BE2C (cell line): Measurements from ENCODE around the gene MAFG.

Experiments
- DNase-seq: peaks from one replicate; pipeline ENCODE4 v3.0.0-alpha.2; 2020
- H3K27me3 ChIP-seq: fragments of 250-450 bp; sonication (Bioruptor Pico); 2 replicates; pipeline ENCODE4 v1.5.1; 2020; ENCODE audit warnings: mild to moderate bottlenecking
- H3K36me3 ChIP-seq: fragments of 250-450 bp; sonication (Bioruptor Pico); 2 replicates; pipeline ENCODE4 v1.5.1; 2020; ENCODE audit warnings: mild to moderate bottlenecking
- H3K4me1 ChIP-seq: fragments of 250-450 bp; sonication (Bioruptor Pico); 2 replicates; pipeline ENCODE4 v1.5.1; 2020
- H3K4me3 ChIP-seq: 2 replicates; pipeline ENCODE4 v1.5.1; 2011; ENCODE audit warnings: low read depth, low read length
- H3K9me3 ChIP-seq: fragments of 250-450 bp; sonication (Bioruptor Pico); 2 replicates; pipeline ENCODE4 v1.5.1; 2020
- CTCF ChIP-seq: IDR thresholded peaks from 2 replicates; pipeline ENCODE4 v1.5.1; 2012; ENCODE audit warnings: mild to moderate bottlenecking, low read depth, low read length

Gene MAFG

GRCh38 chr17:81903415-81903831 is 24.1 kb downstream of the MAFG start:
- Histone ChIP-seq H3K36me3 (peaks cover 7% of the 10 kb centered on the region), H3K9me3 (no peaks in the 10 kb centered on the region), H3K4me1 (peaks cover 11% of the 10 kb centered on the region), H3K27me3 (no peaks in the 10 kb centered on the region), H3K4me3 (no peak overlapping the region)
- no peak for DNase-seq
- TF ChIP-seq CTCF: no peak

GRCh38 chr17:81902653-81903414 is 24.7 kb downstream of the MAFG start:
- Histone ChIP-seq H3K36me3 (peaks cover 12% of the 10 kb centered on the region), H3K4me3 (no peak overlapping the region), H3K9me3 (no peaks in the 10 kb centered on the region), H3K4me1 (peaks cover 17% of the 10 kb centered on the region), H3K27me3 (no peaks in the 10 kb centered on the region)
- no peak for DNase-seq
- no peak for TF ChIP-seq CTCF

GRCh38 chr17:81902023-81902652 is 25.4 kb downstream of the MAFG start, which contains the start of gene NPB:
Gene NPB (plus strand): TSS chr17:81902238. CDS start chr17:81902278, 40 bp downstream.
- Histone ChIP-seq H3K4me3 (peak within 1 kb of the TSS; percentile 19; the same call in 1 of the 2 replicates), H3K27me3 (no peaks in the 10 kb centered on the region), H3K9me3 (no peaks in the 10 kb centered on the region), H3K4me1 (peaks cover 18% of the 10 kb centered on the region), H3K36me3 (peaks cover 19% of the 10 kb centered on the region)
- TF ChIP-seq CTCF: no peak
- DNase-seq: peak; percentile 70

GRCh38 chr17:81901167-81902022 is 26.1 kb downstream of the MAFG start:
- no peak overlapping the region for H3K4me3 ChIP-seq
- H3K36me3 ChIP-seq: peaks cover 21% of the 10 kb centered on the region
- no peak for TF ChIP-seq CTCF
- no peak for DNase-seq
- H3K27me3 ChIP-seq: no peaks in the 10 kb centered on the region
- no peaks in the 10 kb centered on the region for H3K9me3 ChIP-seq
- H3K4me1 ChIP-seq: peaks cover 18% of the 10 kb centered on the region

GRCh38 chr17:81900181-81900820 is 27.2 kb downstream of the MAFG start:
- Histone ChIP-seq H3K36me3 (peaks cover 30% of the 10 kb centered on the region), H3K4me1 (peaks cover 18% of the 10 kb centered on the region), H3K27me3 (no peaks in the 10 kb centered on the region), H3K4me3 (no peak overlapping the region), H3K9me3 (no peaks in the 10 kb centered on the region)
- DNase-seq: no peak
- no peak for TF ChIP-seq CTCF
